ENCODE results near the gene ADORA2B.
"Not testable (repeated sequence)": the region's sequence is repeated elsewhere in the genome, so short reads cannot be mapped to it uniquely, and the experiment has no call there.

The ADORA2B gene

DNA sequence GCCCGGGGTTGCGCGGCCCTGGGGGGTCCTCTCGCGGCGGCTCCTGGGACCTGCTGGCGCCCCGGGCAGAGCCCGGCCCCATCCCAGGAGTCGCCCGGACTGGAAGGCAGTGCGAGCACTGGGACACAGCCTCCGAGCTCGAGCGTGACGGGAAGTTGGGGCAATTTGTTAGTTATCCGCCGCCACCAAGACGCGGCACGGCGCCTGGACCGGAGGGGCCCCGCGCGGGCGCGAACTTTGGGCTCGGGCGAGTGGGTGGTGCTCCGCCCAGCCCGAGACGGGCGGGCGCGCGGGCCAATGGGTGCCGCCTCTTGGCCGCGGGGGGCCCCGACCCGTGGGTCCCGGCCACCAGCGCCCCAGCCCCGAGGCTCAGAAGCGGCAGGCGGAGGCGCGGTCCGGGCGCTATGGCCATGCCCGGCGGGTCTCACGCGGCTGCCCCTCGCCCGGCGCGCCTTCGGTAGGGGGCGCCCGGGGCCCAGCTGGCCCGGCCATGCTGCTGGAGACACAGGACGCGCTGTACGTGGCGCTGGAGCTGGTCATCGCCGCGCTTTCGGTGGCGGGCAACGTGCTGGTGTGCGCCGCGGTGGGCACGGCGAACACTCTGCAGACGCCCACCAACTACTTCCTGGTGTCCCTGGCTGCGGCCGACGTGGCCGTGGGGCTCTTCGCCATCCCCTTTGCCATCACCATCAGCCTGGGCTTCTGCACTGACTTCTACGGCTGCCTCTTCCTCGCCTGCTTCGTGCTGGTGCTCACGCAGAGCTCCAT, at the start of gene ADORA2B:
Gene ADORA2B, plus strand, starts transcription at position 372 of the 768 bp plus-strand sequence. Its CDS starts 119 bp downstream, at position 491.
- DNase-seq (ENCODE audit: low read depth, low spot score) = no peak

GRCh38 chr17:15896277-15896676, 48.7 kb upstream of the ADORA2B start:
- no peak for DNase-seq (ENCODE audit: low read depth, low spot score)

DNA sequence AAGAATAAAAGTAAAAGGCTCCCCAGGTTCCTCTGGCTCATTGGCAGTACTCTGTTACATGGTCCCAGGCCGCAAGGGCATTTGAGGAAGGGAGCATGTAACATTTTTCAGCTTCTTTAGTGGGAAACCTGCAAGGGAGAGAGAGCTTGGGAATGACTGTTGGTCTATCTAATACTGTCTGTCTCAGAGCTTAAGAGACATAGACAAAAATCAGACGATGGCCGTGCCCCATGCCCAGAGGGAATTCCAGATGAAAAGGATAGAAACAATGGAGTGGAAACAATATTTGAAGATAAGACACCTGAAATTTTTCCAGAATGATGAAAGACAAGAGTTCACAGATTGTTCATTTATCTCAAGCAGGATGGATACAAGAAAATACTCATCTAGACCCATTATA, 48.1 kb upstream of the ADORA2B start:
- no peak for DNase-seq (ENCODE audit: low read depth, low spot score)

GRCh38 chr17:15899596-15899995, 45.3 kb upstream of the ADORA2B start:
- not testable (repeated sequence) for DNase-seq (ENCODE audit: low read depth, low spot score)

DNA sequence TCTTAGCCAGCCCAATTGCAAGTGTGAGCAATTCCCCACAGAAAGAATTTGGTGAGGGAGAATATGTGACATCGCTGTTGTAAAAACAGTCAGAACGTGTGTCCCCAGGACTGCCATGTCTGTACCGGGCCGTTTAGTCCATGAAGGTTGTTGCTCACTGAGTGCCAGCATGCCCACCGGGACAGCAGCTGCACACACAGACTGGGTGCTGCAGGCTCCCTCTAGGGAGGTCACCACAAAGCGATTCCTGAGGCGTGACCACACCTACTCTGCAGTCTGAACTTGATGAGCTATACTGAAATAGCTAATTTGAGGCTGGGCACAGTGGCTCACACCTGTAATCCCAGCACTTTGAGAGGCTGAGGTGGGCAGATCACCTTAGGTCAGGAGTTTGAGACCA, 44.1 kb upstream of the ADORA2B start:
- no peak for DNase-seq (ENCODE audit: low read depth, low spot score)

DNA sequence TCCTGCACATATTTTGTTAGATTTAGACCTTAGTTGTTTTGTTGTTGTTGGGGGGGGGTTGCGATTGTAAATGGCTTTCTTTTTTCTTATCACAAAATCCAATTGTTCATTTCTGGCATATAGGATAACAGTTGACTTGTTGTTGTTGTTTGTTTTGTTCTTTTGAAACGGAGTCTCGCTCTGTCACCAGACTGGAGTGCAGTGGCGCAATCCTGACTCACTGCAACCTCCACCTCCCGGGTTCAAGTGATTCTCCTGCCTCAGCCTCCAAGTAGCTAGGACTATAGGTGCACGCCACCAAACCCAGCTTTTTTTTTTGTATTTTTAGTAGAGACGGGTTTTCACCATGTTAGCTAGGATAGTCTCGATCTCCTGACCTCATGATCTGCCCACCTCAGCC, 39.7 kb upstream of the ADORA2B start:
- DNase-seq (ENCODE audit: low read depth, low spot score) = not testable (repeated sequence)

DNA sequence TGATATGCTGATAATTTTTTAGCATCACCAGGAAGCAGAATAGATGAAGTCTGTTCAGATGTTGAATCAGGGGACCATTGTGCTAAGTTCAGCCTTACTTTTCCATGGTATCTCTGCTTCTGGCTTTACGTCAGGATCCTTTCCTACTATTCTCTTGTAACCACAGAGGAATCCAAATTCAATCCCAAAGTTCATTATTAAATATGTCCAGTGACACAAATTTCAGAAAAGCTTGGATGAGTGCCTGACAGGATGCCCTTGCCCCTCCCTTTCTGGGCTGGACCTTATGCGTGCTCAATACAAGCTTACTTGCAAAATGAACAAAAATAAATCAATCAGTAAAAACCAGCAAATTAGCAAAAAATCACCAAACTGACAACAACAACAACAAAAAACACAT, 37.6 kb upstream of the ADORA2B start:
- DNase-seq (ENCODE audit: low read depth, low spot score) = no peak

- no peak for DNase-seq (ENCODE audit: low read depth, low spot score)
Measured at GRCh38 chr17:15908378-15908777, 36.6 kb upstream of the ADORA2B start.

DNA sequence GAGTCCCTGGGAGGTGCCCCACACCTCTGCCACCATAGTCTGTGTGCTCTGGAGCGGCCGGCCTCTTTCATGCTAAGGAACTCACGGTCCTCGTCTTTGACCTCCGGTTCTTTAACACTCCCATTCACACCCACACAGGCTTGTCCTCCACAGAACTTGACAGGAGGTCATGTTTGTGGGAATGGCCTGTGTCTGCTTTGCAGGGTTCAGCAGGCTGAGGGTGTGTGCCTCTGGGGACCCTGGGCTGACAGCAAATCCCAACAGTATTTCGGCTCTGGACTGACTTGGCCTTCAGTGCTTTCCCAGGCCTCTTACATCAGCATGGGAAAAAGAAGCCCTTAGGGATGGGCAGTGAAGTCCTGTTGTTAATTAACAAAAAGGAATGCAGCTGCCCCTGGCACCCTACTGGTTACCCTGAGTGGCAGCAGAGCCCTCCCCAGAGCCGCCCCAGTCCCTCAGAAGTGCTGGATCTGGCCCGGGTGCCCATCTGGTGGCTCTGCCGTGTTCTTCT, 35.4 kb upstream of the ADORA2B start:
- DNase-seq (ENCODE audit: low read depth, low spot score) = no peak

GRCh38 chr17:15910791-15911190, 34.1 kb upstream of the ADORA2B start:
- no peak for DNase-seq (ENCODE audit: low read depth, low spot score)

- DNase-seq (ENCODE audit: low read depth, low spot score) = not testable (repeated sequence)
Measured at GRCh38 chr17:15911701-15912100, 33.2 kb upstream of the ADORA2B start.

DNA sequence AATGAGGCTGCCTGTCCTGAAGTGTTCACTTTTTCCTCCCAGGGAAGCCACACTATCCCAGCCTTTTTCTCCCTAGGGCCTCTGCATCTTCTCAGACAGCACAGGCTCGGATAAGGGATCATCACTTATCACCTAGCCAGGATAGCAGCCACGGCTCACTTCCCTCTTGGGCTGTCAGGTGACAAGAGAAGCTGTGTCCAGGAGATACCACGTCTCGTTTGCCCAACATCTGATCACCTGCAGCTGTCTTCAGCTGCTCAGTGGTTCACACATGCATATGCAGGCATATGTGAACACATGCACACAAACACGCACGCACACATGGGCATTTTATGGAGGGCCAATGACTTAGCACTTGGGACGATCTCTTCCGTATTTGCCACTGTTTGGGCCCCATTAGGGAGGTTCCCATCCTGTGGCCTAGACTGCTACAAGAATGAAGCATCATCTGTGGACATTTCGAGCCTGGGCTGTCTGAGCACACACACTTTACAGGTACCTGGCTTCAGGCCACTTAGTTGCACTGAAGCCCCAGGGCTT, 32.4 kb upstream of the ADORA2B start:
- no peak for DNase-seq (ENCODE audit: low read depth, low spot score)

DNA sequence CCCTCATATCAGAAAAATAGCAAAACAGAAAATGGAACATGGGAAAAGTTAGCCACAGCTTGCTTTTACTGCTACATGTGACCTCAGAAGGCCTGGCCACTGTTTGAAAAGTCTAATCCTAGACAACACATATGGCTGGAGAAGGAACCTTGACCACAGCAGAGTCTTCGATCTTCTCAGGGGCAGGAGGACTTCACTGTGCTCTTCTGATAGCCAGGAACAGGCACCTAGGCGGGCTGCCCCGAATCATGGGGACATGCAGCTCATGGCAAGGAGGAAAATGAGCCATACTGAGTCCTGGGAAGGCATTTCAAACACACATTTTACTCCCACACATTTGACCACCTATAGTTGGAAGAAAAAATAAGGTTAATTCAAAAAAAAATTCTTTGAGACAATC, 31.1 kb upstream of the ADORA2B start:
- DNase-seq (ENCODE audit: low read depth, low spot score) = no peak

- DNase-seq (ENCODE audit: low read depth, low spot score) = no peak
Measured at GRCh38 chr17:15914400-15915170, 30.3 kb upstream of the ADORA2B start.

DNA sequence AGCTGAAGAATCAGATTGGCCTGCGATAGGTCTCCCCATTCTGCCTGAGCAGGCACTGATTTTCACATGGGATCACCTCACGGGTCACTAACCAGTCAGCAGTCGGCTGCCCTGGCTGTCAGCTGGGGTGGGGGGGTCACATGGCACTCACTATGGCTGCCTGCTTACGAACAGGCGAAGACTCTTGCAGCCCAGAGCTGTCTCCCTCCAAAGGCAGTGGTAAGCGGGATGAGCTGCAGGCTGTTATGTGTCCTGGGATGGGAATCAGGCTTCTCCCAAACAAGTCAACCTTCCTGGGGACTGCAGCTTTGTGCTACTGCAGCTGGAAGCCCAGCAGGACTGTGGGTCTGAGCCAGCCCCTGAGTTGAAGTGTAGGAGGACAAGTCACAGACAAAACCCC, 29.0 kb upstream of the ADORA2B start:
- DNase-seq (ENCODE audit: low read depth, low spot score) = no peak

DNA sequence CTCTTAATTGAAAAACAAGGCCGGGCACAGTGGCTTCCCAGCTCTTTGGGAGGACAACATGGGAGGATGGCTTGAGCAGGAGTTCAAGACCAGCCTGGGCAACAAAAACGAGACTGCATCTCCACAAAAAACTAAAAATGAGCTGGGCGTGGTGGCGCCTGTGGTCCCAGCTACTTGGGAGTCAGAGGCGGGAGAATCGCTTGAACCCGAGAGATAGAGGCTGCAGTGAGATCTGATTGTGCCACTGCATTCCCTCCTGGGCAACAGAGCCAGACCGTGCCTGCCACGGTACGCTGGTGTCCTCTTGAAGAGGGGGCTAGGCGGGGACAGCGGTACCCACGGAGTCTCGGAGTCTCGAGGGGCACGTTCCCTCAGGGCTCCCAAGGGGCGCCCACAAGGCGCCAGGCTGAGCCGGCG, 27.9 kb upstream of the ADORA2B start:
- no peak for DNase-seq (ENCODE audit: low read depth, low spot score)

DNA sequence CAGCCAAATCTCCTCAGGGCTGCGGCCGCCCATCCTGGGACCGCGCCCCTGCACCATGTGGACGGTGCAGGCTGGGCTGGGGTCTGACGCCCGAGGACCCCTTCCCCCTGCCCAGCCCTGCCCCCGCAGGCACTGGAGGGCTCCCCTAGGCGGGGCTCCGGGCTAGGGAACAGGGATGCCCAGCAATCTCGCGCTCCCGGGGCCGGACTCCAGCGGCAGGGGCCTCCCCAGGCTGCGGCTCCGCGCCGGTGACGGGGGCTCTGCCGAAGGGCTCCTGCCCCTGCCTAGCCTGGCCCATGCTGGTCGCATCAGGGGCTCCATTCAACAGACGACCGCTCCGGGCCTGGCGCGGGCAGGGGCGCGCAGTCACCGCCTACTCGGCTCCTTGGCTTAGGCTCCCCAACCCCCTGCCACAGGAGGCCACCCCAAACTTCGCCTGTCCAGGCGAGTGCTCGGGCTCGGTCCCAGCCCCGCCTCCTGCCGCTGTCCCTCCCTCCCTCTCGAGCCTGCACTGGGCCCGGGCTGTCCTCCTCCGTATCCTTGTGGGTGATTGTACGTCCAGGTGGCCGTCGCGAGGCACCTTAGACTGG, 27.4 kb upstream of the ADORA2B start:
- no peak for DNase-seq (ENCODE audit: low read depth, low spot score)

- no peak for DNase-seq (ENCODE audit: low read depth, low spot score)
Measured at GRCh38 chr17:15918261-15918660, 26.7 kb upstream of the ADORA2B start.

DNA sequence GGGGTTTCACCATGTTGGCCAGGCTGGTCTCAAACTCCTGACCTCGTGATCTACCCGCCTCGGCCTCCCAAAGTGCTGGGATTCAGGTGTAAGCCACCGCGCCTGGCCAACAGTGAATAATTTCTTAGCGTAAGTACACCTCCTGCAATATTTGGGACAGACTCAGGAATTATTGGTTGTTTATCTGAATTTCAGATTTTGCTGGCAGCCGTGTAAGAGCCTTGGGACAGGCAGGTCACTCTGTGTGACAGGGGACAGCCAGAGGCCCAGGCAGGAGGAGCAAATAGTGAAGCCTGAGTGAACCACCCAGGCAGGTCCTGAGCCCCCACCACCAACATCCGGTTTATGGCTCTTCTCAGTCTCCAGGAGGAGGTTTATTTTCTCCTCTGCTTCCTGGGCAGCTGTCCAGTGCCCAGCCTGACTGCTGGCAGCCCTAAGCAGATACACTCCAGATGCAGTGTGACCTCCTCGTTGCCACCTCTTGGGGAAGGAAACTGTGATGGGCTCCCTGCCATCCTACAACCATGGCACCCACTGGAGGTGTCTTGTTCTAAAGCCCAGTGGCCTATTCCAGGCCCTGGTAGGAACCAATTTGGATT, 26.2 kb upstream of the ADORA2B start:
- no peak for DNase-seq (ENCODE audit: low read depth, low spot score)

DNA sequence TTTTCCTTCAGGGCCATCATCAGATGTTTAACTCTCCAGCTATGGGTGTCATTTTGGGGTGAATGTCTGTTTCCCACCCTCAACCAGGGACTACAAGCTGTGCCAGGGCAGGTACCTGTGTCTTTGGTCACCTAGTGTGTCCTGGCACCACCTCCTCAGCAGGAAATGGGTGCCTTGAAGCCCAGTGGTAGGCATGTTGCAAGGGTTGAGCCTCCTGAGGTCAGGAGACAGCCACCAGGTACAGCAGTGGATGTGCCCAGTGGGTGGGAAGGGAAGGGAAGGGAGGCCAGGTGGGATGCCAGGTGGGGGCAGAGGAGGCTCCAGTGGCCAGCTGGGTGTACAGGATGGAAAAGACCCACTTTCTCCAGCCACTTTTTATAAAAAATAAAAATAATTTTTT, 25.5 kb upstream of the ADORA2B start:
- DNase-seq (ENCODE audit: low read depth, low spot score) = no peak

- peak; percentile 91 for DNase-seq (ENCODE audit: low read depth, low spot score)
Measured at GRCh38 chr17:15920758-15921239, 24.1 kb upstream of the ADORA2B start.

DNA sequence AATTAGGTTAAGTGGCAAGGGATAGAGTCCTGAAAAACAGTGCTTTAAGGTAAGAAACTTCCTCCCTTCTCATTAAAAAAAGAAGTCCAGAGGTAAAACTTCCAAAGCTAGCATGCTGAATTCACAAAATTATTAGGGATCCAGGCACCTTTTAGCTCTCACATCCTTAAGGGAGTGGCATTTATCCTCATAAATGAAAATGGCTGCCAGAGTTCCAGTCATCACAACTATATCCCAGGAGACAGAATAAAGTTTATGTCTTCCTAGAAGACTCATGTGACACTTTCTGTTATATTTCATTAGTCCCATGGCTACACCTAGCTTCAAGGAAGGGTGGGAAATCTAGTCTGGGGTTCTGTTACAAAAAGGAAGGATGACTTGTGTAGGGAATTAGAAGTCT, 23.3 kb upstream of the ADORA2B start:
- no peak for DNase-seq (ENCODE audit: low read depth, low spot score)

Data from brain pericyte (primary cell).